PC-9 (cell line): ENCODE measurements around the gene SOAT2. TPM values are rescaled to one million over a fixed set of nuclear protein-coding genes. Genes with fewer than 3 reads are reported as not detected.
A peak's percentile ranks its signal among the peaks of the same experiment; 100 is the strongest.

Experiments used
- BruUV-seq: library from RNA; stranded (reverse); fragments of 400-500 nt; replicated peaks from 2 replicates; lab custom pipeline; 2021; lab: Mats Ljungman, UMichigan
- CTCF ChIA-PET: fragments of 300-600 bp; sonication (Branson Sonifier 250); formaldehyde crosslinking; loops from one replicate; lab custom pipeline; 2022; ENCODE audit warnings: antibody characterized with exemption; lab: Charles Lee
- POLR2A ChIA-PET: fragments of 300-600 bp; sonication (Branson Sonifier 250); formaldehyde crosslinking; loops from one replicate; lab custom pipeline; 2022; ENCODE audit warnings: antibody characterized with exemption; ENCODE audit not compliant: unreplicated experiment; lab: Charles Lee
- DNase-seq, 2 experiments: peaks; one replicate each; pipeline versions ENCODE4 v3.0.0 to v3.0.0-alpha.2; 2015 to 2022; ENCODE audit warnings: mixed read lengths in 1 of 2
- H2AFZ ChIP-seq: fragments of 200-600 bp; sonication (generic); 2 replicates; pipeline ENCODE4 v1.8.1; 2017; ENCODE audit warnings: antibody characterized with exemption
- H3F3A ChIP-seq: fragments of 200-600 bp; sonication (generic); 2 replicates; pipeline ENCODE4 v1.8.1; 2017; ENCODE audit warnings: antibody characterized with exemption, mild to moderate bottlenecking, low read depth; ENCODE audit not compliant: insufficient read depth
- H3K27ac ChIP-seq: fragments of 200-600 bp; sonication (generic); 2 replicates; pipeline ENCODE4 v1.6.1; 2016; ENCODE audit warnings: mixed run types
- H3K27me3 ChIP-seq: fragments of 200-600 bp; sonication (generic); 2 replicates; pipeline ENCODE4 v1.6.1; 2016; ENCODE audit warnings: low read depth, mixed run types; ENCODE audit not compliant: insufficient read depth
- H3K36me3 ChIP-seq: fragments of 200-600 bp; sonication (generic); 2 replicates; pipeline ENCODE4 v1.6.1; 2016; ENCODE audit warnings: low read depth, mixed run types
- H3K4me1 ChIP-seq: fragments of 200-600 bp; sonication (generic); replicated peaks from 2 replicates; pipeline ENCODE4 v1.6.1; 2016; ENCODE audit warnings: mixed run types; ENCODE audit not compliant: insufficient read depth
- H3K4me2 ChIP-seq: fragments of 200-600 bp; sonication (generic); 2 replicates; pipeline ENCODE4 v1.6.1; 2017; ENCODE audit warnings: mixed run types
- H3K4me3 ChIP-seq: fragments of 200-600 bp; sonication (generic); 2 replicates; pipeline ENCODE4 v1.6.1; 2016; ENCODE audit warnings: mixed run types
- H3K79me2 ChIP-seq: fragments of 200-600 bp; sonication (generic); 2 replicates; pipeline ENCODE4 v1.6.1; 2017; ENCODE audit warnings: low read depth, mixed run types
- H3K9me2 ChIP-seq: fragments of 200-600 bp; sonication (generic); 2 replicates; pipeline ENCODE4 v1.8.1; 2017; ENCODE audit warnings: mild to moderate bottlenecking; ENCODE audit not compliant: insufficient read depth
- H3K9me3 ChIP-seq: fragments of 200-600 bp; sonication (generic); 2 replicates; pipeline ENCODE4 v1.8.1; 2016; ENCODE audit warnings: low read depth; ENCODE audit not compliant: insufficient read depth
- H4K20me1 ChIP-seq: fragments of 200-600 bp; sonication (generic); 2 replicates; pipeline ENCODE4 v1.8.1; 2017; ENCODE audit not compliant: insufficient read depth
- EZH2 ChIP-seq: fragments of 200-600 bp; sonication (generic); IDR thresholded peaks from 2 replicates; pipeline ENCODE4 v1.8.0; 2017; ENCODE audit warnings: antibody characterized with exemption, low read depth
- intact Hi-C: fragments of 100-400 bp; cut with micrococcal nuclease; formaldehyde crosslinking; loops from one replicate; pipeline ENCODE4 v1.10.0; 2022; ENCODE audit not compliant: unreplicated experiment
- total RNA-seq: library from RNA; stranded (reverse); gene quantifications from 2 replicates; pipeline ENCODE4 v1.2.3, GENCODE V29; 2021
- TF ChIP-seq, protein P1 (sequence below): fragments of 200-600 bp; sonication (generic); conservative IDR thresholded peaks from 2 replicates; pipeline ENCODE4 v1.6.1; 2017; ENCODE audit warnings: mixed run types, antibody characterized with exemption, mild to moderate bottlenecking, moderate library complexity

SOAT2 gene
- total RNA-seq, 1 experiment from 2014 or later, result 0.79 TPM

DNA sequence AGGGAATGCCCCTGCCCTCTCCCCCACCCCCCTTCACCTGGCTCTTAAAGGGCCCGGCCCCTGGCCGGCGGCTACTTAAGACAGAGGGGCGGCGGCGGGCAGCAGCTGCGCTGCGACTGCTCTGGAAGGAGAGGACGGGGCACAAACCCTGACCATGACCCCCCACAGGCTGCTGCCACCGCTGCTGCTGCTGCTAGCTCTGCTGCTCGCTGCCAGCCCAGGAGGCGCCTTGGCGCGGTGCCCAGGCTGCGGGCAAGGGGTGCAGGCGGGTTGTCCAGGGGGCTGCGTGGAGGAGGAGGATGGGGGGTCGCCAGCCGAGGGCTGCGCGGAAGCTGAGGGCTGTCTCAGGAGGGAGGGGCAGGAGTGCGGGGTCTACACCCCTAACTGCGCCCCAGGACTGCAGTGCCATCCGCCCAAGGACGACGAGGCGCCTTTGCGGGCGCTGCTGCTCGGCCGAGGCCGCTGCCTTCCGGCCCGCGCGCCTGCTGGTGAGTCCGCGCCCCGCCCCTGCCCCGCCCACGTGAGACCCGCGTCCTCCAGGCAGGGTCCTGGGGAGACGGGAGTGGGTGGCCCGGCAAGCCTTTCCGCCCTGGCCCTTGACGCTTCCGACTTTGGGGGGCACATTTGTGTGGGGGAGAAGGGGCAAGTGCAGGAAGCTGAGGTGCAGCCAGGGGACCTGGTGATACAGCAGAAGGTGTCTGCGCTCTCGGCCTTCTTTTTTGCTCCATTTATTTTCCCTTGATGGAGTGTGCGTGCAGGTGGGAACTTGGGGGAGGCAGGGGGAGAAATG is 5.5 kb upstream of the SOAT2 start, which contains the start of gene IGFBP6:
TSS of gene IGFBP6 (plus strand) at position 104 of the 790 bp plus-strand sequence. CDS start at position 155, 51 bp downstream.
- BruUV-seq, result no TSS peak
- H3F3A ChIP-seq, result peaks cover 33% of the 10 kb centered on the region; the same call in 1 of the 2 replicates
- intact Hi-C loops, result loop anchor here (2.0 kb wide), 1 partner anchor 19 kb away; the partner anchor contains the start of gene SPRYD3
- DNase-seq, result peak in 1 of 2 experiments; percentile 65
- peak within 1 kb of the TSS; percentile 87 for H3K4me2 ChIP-seq
- peak within 1 kb of the TSS; percentile 96 for H2AFZ ChIP-seq
- H3K27me3 ChIP-seq, result no peaks in the 10 kb centered on the region
- H3K4me3 ChIP-seq, result peak within 1 kb of the TSS; percentile 96
- peak within 1 kb of the TSS; percentile 87 for H3K27ac ChIP-seq
- POLR2A ChIA-PET, result interaction anchor here (0.6 to 2.0 kb wide), 2 partner anchors 19 to 107 kb away, joined by 6 to 25 read pairs; partner anchors contain the start of gene SPRYD3
- H3K9me3 ChIP-seq, result no peaks in the 10 kb centered on the region
- H3K79me2 ChIP-seq, result no peaks in the 10 kb centered on the region; the same call in 1 of the 2 replicates
- 0 out of 2 replicates have a peak, but pooled peaks cover 6% of the 10 kb centered on the region for H3K36me3 ChIP-seq
- TF ChIP-seq, protein P1, sequence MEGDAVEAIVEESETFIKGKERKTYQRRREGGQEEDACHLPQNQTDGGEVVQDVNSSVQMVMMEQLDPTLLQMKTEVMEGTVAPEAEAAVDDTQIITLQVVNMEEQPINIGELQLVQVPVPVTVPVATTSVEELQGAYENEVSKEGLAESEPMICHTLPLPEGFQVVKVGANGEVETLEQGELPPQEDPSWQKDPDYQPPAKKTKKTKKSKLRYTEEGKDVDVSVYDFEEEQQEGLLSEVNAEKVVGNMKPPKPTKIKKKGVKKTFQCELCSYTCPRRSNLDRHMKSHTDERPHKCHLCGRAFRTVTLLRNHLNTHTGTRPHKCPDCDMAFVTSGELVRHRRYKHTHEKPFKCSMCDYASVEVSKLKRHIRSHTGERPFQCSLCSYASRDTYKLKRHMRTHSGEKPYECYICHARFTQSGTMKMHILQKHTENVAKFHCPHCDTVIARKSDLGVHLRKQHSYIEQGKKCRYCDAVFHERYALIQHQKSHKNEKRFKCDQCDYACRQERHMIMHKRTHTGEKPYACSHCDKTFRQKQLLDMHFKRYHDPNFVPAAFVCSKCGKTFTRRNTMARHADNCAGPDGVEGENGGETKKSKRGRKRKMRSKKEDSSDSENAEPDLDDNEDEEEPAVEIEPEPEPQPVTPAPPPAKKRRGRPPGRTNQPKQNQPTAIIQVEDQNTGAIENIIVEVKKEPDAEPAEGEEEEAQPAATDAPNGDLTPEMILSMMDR, result no peak
- no peak for TF ChIP-seq EZH2
- no peaks in the 10 kb centered on the region for H4K20me1 ChIP-seq
- H3K9me2 ChIP-seq, result no peaks in the 10 kb centered on the region
- CTCF ChIA-PET, result interaction anchor here (0.6 to 3.4 kb wide), 5 partner anchors 18 to 201 kb away, joined by 3 to 16 read pairs (median 3); partner anchors contain the start of gene SPRYD3
- H3K4me1 ChIP-seq, result peaks cover 22% of the 10 kb centered on the region

DNA sequence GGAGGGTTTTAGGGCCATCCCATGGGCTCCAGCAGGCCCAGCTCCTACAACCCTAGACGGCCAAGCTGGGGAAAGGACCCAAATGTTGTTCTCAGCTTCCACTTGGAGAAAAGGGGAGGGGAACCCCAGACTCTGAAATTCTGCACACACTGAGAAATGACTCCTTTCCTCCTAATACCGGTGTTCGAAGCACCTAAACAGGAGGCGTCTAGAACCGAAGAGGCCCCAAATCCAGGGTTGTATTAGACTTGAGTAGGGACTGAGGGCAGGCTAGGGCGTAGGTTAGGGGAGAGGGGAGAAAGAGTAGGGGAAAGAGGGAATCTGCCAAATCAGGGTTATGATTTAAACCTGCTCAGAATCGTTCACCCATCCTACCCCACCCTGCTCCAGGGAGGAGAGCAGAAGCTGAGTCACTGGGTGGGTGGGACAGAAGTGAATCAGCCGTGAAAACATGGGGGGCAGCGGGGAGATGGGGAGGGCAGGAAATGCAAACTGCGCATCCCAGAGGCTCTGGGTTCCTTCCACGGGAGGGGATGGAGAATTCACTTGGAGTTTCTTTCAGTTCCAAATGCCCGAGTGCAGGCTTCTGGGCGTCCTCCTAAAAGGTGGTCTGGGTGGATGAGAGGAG is 4.8 kb upstream of the SOAT2 start:
- H3K36me3 ChIP-seq, result 0 out of 2 replicates have a peak, but pooled peaks cover 6% of the 10 kb centered on the region
- intact Hi-C loops, result loop anchor here (2.0 kb wide), 1 partner anchor 20 kb away; the partner anchor contains the start of gene SPRYD3
- peak overlapping the region; percentile 87 for H3K27ac ChIP-seq
- H3K9me3 ChIP-seq, result no peaks in the 10 kb centered on the region
- TF ChIP-seq, protein P1, result no peak
- TF ChIP-seq EZH2, result no peak
- BruUV-seq, result TSS peak; percentile 84
- ChIA-PET POLR2A (interaction anchor here (0.5 to 2.0 kb wide), 5 partner anchors 19 to 283 kb away, joined by 4 to 25 read pairs (median 6); partner anchors contain the start of genes KRT8 and SPRYD3), CTCF (interaction anchor here (0.6 to 3.4 kb wide), 8 partner anchors 18 to 223 kb away, joined by 3 to 22 read pairs (median 4); partner anchors contain the start of genes AAAS and SPRYD3)
- no peaks in the 10 kb centered on the region for H3K9me2 ChIP-seq
- peak overlapping the region; percentile 87 for H3K4me2 ChIP-seq
- no peaks in the 10 kb centered on the region; the same call in 1 of the 2 replicates for H3K79me2 ChIP-seq
- H3K4me1 ChIP-seq, result peaks cover 22% of the 10 kb centered on the region
- peaks cover 33% of the 10 kb centered on the region; the same call in 1 of the 2 replicates for H3F3A ChIP-seq
- H3K4me3 ChIP-seq, result peak overlapping the region; percentile 96
- peak; percentile 50 to 59 for DNase-seq
- peak overlapping the region; percentile 96 for H2AFZ ChIP-seq
- no peaks in the 10 kb centered on the region for H4K20me1 ChIP-seq
- H3K27me3 ChIP-seq, result no peaks in the 10 kb centered on the region
